Vagina (tissue), 2 donors: ENCODE data around the gene FRMD3. TPM values are rescaled to one million over a fixed set of nuclear protein-coding genes. Genes with fewer than 3 reads are reported as not detected.

ENCODE experiments used
- DNase-seq, 2 donors: peaks; one replicate each; pipeline ENCODE4 v3.0.0-alpha.2; 2017; ENCODE audit errors: extremely low spot score in 2 of 2
- H3K27ac ChIP-seq: fragments of 200-600 bp; sonication (generic); one replicate; pipeline ENCODE4 v1.5.1; 2019
- H3K27me3 ChIP-seq: fragments of 200-600 bp; sonication (generic); one replicate; pipeline ENCODE4 v1.5.1; 2019
- H3K36me3 ChIP-seq, 2 donors: fragments of 200-600 bp; sonication (generic); one replicate each; pipeline ENCODE4 v1.5.1; 2017 to 2019
- H3K4me1 ChIP-seq: fragments of 200-600 bp; sonication (generic); one replicate; pipeline ENCODE4 v1.5.1; 2019
- H3K4me3 ChIP-seq, 2 donors: fragments of 200-600 bp; sonication (generic); 1 replicate in 1 of 2; 2 replicates in 1 of 2; pipeline ENCODE4 v1.5.1; 2016 to 2019
- H3K9me3 ChIP-seq: fragments of 200-600 bp; sonication (generic); one replicate; pipeline ENCODE4 v1.5.1; 2019
- CTCF ChIP-seq, 3 experiments: fragments of 450-650 bp in 2 of 3; fragments of 200-600 bp in 1 of 3; sonication (generic) in 1 of 3; IDR thresholded peaks; one replicate each; pipeline ENCODE4 v1.5.1; 2017 to 2019; ENCODE audit warnings: antibody characterized with exemption in 3 of 3, mild to moderate bottlenecking in 2 of 3, moderate library complexity in 2 of 3
- POLR2A ChIP-seq, 2 donors: fragments of 450-650 bp; IDR thresholded peaks; one replicate each; pipeline ENCODE4 v1.6.1; 2017; ENCODE audit warnings: antibody characterized with exemption in 2 of 2, mild to moderate bottlenecking in 2 of 2, moderate library complexity in 2 of 2
- POLR2AphosphoS5 ChIP-seq, 2 donors: sonication (generic); formaldehyde crosslinking; IDR thresholded peaks; one replicate each; pipeline ENCODE4 v1.9.0; 2017; ENCODE audit warnings: antibody characterized with exemption in 2 of 2, mild to moderate bottlenecking in 2 of 2, low read depth in 1 of 2; ENCODE audit not compliant: insufficient read depth in 1 of 2
- intact Hi-C: fragments of 100-400 bp; cut with DNase I; formaldehyde crosslinking; loops from one replicate; pipeline ENCODE4 v1.15.1; 2023
- total RNA-seq: library from RNA; depleted of rRNA; stranded (reverse); fragments of >200 nt; gene quantifications from one replicate; pipeline ENCODE4 v1.2.3, GENCODE V29; 2016

The FRMD3 gene
- total RNA-seq, 1 donor from 2014 or later: 13.8 TPM

GRCh38 chr9:83266666-83267496 lies 271.3 kb downstream of the FRMD3 start:
- Histone ChIP-seq H3K36me3 (no peaks in the 10 kb centered on the region), H3K27ac (no peak overlapping the region), H3K9me3 (no peaks in the 10 kb centered on the region), H3K27me3 (no peaks in the 10 kb centered on the region), H3K4me1 (no peaks in the 10 kb centered on the region), H3K4me3 (no peak overlapping the region)
- no peak for DNase-seq
- TF ChIP-seq CTCF (IDR thresholded peaks at IDR 0.05) (no peak), POLR2AphosphoS5 (IDR thresholded peaks at IDR 0.05; ENCODE audit: insufficient read depth in 1 of 2, low read depth in 1 of 2) (no peak), POLR2A (IDR thresholded peaks at IDR 0.05) (no peak)
- intact Hi-C loops: no loop called here

- TF ChIP-seq POLR2A (IDR thresholded peaks at IDR 0.05) (no peak), CTCF (IDR thresholded peaks at IDR 0.05) (no peak), POLR2AphosphoS5 (IDR thresholded peaks at IDR 0.05; ENCODE audit: insufficient read depth in 1 of 2, low read depth in 1 of 2) (no peak)
- Histone ChIP-seq H3K27ac (no peak overlapping the region), H3K36me3 (no peaks in the 10 kb centered on the region), H3K4me3 (no peak overlapping the region), H3K4me1 (no peaks in the 10 kb centered on the region), H3K9me3 (no peaks in the 10 kb centered on the region), H3K27me3 (no peaks in the 10 kb centered on the region)
- intact Hi-C loops: no loop called here
- DNase-seq: no peak
Observed at GRCh38 chr9:83266331-83266665, 271.9 kb downstream of the FRMD3 start.

- no peaks in the 10 kb centered on the region for H3K4me1 ChIP-seq
- H3K27ac ChIP-seq: no peak overlapping the region
- no peaks in the 10 kb centered on the region for H3K36me3 ChIP-seq
- H3K9me3 ChIP-seq: no peaks in the 10 kb centered on the region
- DNase-seq: no peak
- intact Hi-C loops: no loop called here
- TF ChIP-seq POLR2A (IDR thresholded peaks at IDR 0.05): no peak
- no peak for TF ChIP-seq CTCF (IDR thresholded peaks at IDR 0.05)
- no peak for TF ChIP-seq POLR2AphosphoS5 (IDR thresholded peaks at IDR 0.05; ENCODE audit: insufficient read depth in 1 of 2, low read depth in 1 of 2)
- H3K27me3 ChIP-seq: no peaks in the 10 kb centered on the region
- no peak overlapping the region for H3K4me3 ChIP-seq
Observed at GRCh38 chr9:83264315-83264714, 273.9 kb downstream of the FRMD3 start.

GRCh38 chr9:83259558-83259957 lies 278.6 kb downstream of the FRMD3 start:
- TF ChIP-seq POLR2AphosphoS5 (IDR thresholded peaks at IDR 0.05; ENCODE audit: insufficient read depth in 1 of 2, low read depth in 1 of 2) (no peak), CTCF (IDR thresholded peaks at IDR 0.05) (no peak), POLR2A (IDR thresholded peaks at IDR 0.05) (no peak)
- Histone ChIP-seq H3K36me3 (no peaks in the 10 kb centered on the region), H3K9me3 (no peaks in the 10 kb centered on the region), H3K4me3 (no peak overlapping the region), H3K27me3 (no peaks in the 10 kb centered on the region), H3K4me1 (no peaks in the 10 kb centered on the region), H3K27ac (no peak overlapping the region)
- intact Hi-C loops: no loop called here
- no peak for DNase-seq
